GM12873 (cell line): ENCODE results near the gene IGFL3.

Experiments used
- TF ChIP-seq, protein P1 (sequence below): IDR thresholded peaks from 2 replicates; pipeline ENCODE4 v1.5.1; 2012; ENCODE audit warnings: low read depth, mild to moderate bottlenecking, moderate library complexity, low read length, control low read depth; ENCODE audit not compliant: insufficient read depth; ENCODE audit errors: missing control alignments

IGFL3 gene

GRCh38 chr19:46133777-46134241, 9.3 kb upstream of the IGFL3 start:
- TF ChIP-seq, protein P1, sequence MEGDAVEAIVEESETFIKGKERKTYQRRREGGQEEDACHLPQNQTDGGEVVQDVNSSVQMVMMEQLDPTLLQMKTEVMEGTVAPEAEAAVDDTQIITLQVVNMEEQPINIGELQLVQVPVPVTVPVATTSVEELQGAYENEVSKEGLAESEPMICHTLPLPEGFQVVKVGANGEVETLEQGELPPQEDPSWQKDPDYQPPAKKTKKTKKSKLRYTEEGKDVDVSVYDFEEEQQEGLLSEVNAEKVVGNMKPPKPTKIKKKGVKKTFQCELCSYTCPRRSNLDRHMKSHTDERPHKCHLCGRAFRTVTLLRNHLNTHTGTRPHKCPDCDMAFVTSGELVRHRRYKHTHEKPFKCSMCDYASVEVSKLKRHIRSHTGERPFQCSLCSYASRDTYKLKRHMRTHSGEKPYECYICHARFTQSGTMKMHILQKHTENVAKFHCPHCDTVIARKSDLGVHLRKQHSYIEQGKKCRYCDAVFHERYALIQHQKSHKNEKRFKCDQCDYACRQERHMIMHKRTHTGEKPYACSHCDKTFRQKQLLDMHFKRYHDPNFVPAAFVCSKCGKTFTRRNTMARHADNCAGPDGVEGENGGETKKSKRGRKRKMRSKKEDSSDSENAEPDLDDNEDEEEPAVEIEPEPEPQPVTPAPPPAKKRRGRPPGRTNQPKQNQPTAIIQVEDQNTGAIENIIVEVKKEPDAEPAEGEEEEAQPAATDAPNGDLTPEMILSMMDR, result no peak

GRCh38 chr19:46133101-46133627, 8.7 kb upstream of the IGFL3 start:
- TF ChIP-seq, protein P1, result no peak

DNA sequence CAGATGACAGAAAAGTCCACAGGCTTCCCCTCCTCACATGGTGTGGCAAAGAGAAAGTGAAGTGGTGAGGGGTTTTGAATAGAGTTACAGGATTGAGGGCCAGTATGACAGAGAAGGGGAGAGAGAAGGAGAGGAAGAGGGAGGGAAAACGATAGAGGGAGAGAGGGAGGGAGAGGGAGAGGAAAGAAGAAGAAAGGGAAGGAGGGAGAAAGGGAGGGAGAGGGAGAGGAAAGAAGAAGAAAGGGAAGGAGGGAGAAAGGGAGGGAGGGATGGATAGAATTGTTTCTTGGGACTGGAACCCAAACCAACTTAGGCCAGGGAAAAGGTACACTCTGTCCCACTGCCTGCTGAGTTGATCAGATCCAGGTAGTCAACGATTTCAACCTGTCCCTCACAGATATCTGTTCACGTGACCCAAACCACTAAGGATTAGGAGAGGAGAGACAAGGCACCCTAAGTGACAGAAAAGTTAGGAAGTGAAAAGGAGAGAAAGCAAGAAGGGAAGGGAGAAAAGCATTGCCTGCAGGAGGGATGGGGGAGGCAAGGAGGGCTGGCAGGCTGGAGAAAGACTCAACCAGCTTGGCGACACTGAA, 8.1 kb upstream of the IGFL3 start:
- TF ChIP-seq, protein P1, result no peak

DNA sequence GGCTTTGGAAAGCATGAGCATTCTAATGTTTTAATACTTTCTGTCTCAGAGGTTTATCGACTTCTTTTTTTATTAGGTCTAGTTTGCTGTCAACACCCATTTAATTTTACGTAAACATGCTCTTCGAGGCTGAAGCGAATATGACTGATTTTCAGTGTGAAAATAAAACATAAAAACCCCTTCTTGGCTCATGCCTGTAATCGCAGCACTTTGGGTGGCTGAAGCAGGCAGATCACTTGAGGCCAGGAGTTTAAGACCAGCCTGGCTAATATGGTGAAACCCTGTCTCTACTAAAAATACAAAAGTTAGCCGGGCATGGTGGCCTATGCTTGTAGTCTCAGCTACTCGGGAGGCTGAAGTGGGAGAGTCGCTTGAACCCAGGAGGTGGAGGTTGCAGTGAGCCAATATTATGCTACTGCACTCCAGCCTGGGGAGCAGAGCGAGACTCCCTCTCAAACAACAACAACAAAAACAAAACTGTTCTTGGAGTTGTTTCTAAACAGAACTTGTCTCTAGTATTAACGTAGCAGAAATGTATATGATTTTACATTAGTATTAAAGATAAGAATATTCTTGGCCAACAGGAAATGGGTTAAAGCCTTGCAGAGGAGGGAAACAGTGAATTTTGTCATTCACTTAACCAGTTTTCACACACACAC, 7.1 kb upstream of the IGFL3 start:
- TF ChIP-seq, protein P1, result no peak

GRCh38 chr19:46126086-46126580, 1.6 kb upstream of the IGFL3 start:
- TF ChIP-seq, protein P1, result no peak

- TF ChIP-seq, protein P1, result no peak
These were observed 959 bp upstream of the IGFL3 start for GRCh38 chr19:46125447-46125846.

DNA sequence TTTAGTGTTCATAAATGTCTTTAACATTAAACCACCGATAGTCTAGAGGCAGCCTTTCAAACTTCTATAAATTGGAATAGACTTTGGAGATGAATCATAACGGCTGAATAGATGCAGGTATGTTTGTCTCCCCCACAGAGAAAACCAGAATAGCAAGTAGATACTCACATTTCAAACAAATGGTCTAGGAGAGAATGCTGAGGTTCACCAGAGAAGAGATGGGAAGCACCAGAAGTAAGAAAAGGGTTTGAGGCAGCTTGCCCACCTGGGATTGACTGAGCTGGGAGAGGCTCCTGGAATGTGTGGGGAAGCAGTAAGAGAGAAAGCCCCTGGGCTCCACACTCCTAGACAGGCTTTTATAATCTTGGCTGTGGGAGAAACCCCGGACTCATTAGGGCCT, 6.4 kb downstream of the IGFL3 start:
- TF ChIP-seq, protein P1, result no peak
